Measurements from ENCODE around the gene SCAMP1.

Gene SCAMP1

GRCh38 chr5:78419396-78419795, 59.0 kb downstream of the SCAMP1 start:
- in situ Hi-C loops (cut with HindIII; ENCODE audit: low pct_ligation_motif_present, low sequenced_read_pairs), result no loop called here
- TF ChIP-seq, protein P1, sequence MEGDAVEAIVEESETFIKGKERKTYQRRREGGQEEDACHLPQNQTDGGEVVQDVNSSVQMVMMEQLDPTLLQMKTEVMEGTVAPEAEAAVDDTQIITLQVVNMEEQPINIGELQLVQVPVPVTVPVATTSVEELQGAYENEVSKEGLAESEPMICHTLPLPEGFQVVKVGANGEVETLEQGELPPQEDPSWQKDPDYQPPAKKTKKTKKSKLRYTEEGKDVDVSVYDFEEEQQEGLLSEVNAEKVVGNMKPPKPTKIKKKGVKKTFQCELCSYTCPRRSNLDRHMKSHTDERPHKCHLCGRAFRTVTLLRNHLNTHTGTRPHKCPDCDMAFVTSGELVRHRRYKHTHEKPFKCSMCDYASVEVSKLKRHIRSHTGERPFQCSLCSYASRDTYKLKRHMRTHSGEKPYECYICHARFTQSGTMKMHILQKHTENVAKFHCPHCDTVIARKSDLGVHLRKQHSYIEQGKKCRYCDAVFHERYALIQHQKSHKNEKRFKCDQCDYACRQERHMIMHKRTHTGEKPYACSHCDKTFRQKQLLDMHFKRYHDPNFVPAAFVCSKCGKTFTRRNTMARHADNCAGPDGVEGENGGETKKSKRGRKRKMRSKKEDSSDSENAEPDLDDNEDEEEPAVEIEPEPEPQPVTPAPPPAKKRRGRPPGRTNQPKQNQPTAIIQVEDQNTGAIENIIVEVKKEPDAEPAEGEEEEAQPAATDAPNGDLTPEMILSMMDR (IDR thresholded peaks at IDR 0.05; ENCODE audit: low read depth, low read length, missing control alignments), result no peak
- Histone ChIP-seq H3K4me3 (ENCODE audit: low read depth, low read length) (no peak overlapping the region), H3K27ac (no peak overlapping the region), H3K27me3 (replicated peaks) (no peaks in the 10 kb centered on the region), H3K36me3 (replicated peaks) (no peaks in the 10 kb centered on the region)
- DNase-seq, result no peak

GRCh38 chr5:78420548-78420947, 60.1 kb downstream of the SCAMP1 start:
- Histone ChIP-seq H3K4me3 (ENCODE audit: low read depth, low read length) (no peak overlapping the region), H3K27ac (no peak overlapping the region), H3K27me3 (replicated peaks) (no peaks in the 10 kb centered on the region), H3K36me3 (replicated peaks) (no peaks in the 10 kb centered on the region)
- in situ Hi-C loops (cut with HindIII; ENCODE audit: low pct_ligation_motif_present, low sequenced_read_pairs), result no loop called here
- TF ChIP-seq, protein P1 (IDR thresholded peaks at IDR 0.05; ENCODE audit: low read depth, low read length, missing control alignments), result no peak
- DNase-seq, result no peak

DNA sequence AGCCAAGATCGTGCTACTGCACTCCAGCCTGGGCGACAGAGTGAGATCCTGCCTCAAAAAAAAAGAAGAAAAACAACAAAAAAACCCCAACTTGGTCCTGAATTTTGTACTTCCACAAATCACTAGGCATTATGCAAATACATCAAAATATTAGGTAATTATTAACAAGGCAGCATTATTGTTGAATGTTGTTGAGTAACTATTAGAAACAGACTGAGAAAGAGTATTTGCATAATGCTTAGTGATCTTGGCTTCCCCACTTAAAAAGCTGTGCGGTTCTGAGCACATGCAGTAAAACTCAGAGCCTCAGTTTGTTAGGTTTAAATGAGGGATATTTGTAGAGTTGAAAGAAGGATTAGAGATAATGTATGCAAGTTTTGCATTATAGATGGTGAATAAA, 64.2 kb downstream of the SCAMP1 start:
- TF ChIP-seq, protein P1 (IDR thresholded peaks at IDR 0.05; ENCODE audit: low read depth, low read length, missing control alignments), result no peak
- H3K27me3 ChIP-seq (replicated peaks), result no peaks in the 10 kb centered on the region
- H3K4me3 ChIP-seq (ENCODE audit: low read depth, low read length), result no peak overlapping the region
- H3K27ac ChIP-seq, result no peak overlapping the region
- H3K36me3 ChIP-seq (replicated peaks), result no peaks in the 10 kb centered on the region
- DNase-seq, result no peak
- in situ Hi-C loops (cut with HindIII; ENCODE audit: low pct_ligation_motif_present, low sequenced_read_pairs), result no loop called here

DNA sequence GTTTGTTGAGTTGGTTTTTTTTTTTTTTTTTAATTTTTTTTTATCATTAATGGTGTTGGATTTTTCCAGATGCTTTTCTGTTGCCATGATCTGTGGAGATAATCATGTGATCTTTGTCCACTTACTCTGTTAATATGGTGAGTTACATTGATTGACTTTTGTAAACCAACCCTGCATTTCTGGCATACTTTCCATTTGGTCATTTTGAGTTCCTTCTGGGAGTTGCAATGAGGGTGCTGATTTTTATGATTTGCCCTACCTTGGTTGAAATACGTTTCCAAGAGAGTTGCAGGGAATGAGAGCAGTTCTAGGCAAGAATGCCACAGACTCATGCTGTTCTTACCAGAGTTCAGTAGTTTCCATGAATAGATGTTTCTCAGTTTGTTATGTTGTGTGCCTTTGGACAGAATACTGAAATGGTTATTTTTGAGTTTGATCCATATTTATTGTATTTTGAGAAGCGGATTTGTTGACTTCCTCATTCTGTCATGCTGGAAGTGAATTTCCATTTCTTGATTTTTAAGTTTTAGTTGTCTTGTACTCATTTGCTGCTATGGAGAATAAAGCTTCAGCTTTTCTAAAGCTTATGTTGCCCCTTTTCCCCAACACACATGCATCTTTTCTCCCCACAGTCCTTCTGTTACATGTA, 69.0 kb downstream of the SCAMP1 start:
- H3K36me3 ChIP-seq (replicated peaks), result no peaks in the 10 kb centered on the region
- TF ChIP-seq, protein P1 (IDR thresholded peaks at IDR 0.05; ENCODE audit: low read depth, low read length, missing control alignments), result no peak
- no peaks in the 10 kb centered on the region for H3K27me3 ChIP-seq (replicated peaks)
- DNase-seq, result no peak
- no peak overlapping the region for H3K27ac ChIP-seq
- H3K4me3 ChIP-seq (ENCODE audit: low read depth, low read length), result no peak overlapping the region
- in situ Hi-C loops (cut with HindIII; ENCODE audit: low pct_ligation_motif_present, low sequenced_read_pairs), result no loop called here

GRCh38 chr5:78430866-78431265, 70.4 kb downstream of the SCAMP1 start:
- TF ChIP-seq, protein P1 (IDR thresholded peaks at IDR 0.05; ENCODE audit: low read depth, low read length, missing control alignments), result no peak
- Histone ChIP-seq H3K27me3 (replicated peaks) (no peaks in the 10 kb centered on the region), H3K36me3 (replicated peaks) (no peaks in the 10 kb centered on the region), H3K4me3 (ENCODE audit: low read depth, low read length) (no peak overlapping the region), H3K27ac (no peak overlapping the region)
- DNase-seq, result no peak
- in situ Hi-C loops (cut with HindIII; ENCODE audit: low pct_ligation_motif_present, low sequenced_read_pairs), result no loop called here

DNA sequence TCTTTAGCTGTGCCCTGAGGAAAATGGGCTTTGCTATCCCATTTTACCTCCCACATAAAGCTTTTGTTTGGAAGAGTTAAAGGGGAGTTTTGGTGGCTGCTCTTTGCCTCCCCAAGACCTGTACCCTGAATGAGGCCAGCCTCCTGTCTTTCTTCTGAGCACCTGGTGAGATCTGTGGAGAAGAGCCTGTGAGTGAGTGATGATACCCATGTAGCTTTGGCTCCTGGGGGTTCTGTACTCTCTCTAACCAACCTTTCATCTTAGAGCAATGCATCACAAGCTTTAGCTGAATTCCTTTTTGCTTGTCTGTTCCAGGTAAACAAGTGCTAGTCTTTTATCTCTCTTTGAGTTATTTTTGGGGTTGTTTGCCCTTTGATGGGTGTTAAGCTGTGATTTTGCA, 73.6 kb downstream of the SCAMP1 start:
- Histone ChIP-seq H3K27me3 (replicated peaks) (no peaks in the 10 kb centered on the region), H3K36me3 (replicated peaks) (no peaks in the 10 kb centered on the region), H3K27ac (no peak overlapping the region), H3K4me3 (ENCODE audit: low read depth, low read length) (no peak overlapping the region)
- in situ Hi-C loops (cut with HindIII; ENCODE audit: low pct_ligation_motif_present, low sequenced_read_pairs), result no loop called here
- TF ChIP-seq, protein P1 (IDR thresholded peaks at IDR 0.05; ENCODE audit: low read depth, low read length, missing control alignments), result no peak
- DNase-seq, result no peak
